ENCODE measurements around the gene ZSCAN16. TPM values are rescaled to one million over a fixed set of nuclear protein-coding genes. Genes with fewer than 3 reads are reported as not detected.
A peak's percentile ranks its signal among the peaks of the same experiment; 100 is the strongest.

The ZSCAN16 gene
- total RNA-seq, 1 donor, result 2.2 TPM

DNA sequence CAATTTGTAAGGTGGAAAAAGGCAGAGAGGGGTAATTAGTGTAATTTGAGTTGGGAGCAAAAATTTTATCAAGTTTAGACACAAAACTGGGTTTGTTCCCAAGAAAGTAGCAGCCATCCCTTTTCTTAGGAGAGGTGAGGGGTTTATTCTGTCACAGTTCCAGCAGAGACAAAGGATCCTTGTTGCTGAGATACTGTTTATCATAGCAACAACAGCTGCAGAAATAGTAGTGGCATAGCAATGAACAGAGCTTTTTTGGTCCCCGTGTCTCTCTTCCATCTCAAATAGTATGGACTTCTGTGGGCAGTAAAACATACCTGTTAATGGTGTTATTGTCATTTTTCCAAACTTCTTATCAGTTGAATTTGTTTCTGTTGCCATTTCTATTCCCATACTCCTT, 41.2 kb downstream of the ZSCAN16 start:
- TF ChIP-seq, protein P1, sequence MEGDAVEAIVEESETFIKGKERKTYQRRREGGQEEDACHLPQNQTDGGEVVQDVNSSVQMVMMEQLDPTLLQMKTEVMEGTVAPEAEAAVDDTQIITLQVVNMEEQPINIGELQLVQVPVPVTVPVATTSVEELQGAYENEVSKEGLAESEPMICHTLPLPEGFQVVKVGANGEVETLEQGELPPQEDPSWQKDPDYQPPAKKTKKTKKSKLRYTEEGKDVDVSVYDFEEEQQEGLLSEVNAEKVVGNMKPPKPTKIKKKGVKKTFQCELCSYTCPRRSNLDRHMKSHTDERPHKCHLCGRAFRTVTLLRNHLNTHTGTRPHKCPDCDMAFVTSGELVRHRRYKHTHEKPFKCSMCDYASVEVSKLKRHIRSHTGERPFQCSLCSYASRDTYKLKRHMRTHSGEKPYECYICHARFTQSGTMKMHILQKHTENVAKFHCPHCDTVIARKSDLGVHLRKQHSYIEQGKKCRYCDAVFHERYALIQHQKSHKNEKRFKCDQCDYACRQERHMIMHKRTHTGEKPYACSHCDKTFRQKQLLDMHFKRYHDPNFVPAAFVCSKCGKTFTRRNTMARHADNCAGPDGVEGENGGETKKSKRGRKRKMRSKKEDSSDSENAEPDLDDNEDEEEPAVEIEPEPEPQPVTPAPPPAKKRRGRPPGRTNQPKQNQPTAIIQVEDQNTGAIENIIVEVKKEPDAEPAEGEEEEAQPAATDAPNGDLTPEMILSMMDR (IDR thresholded peaks at IDR 0.05; ENCODE audit: insufficient read depth, low read depth, low read length), result no peak

DNA sequence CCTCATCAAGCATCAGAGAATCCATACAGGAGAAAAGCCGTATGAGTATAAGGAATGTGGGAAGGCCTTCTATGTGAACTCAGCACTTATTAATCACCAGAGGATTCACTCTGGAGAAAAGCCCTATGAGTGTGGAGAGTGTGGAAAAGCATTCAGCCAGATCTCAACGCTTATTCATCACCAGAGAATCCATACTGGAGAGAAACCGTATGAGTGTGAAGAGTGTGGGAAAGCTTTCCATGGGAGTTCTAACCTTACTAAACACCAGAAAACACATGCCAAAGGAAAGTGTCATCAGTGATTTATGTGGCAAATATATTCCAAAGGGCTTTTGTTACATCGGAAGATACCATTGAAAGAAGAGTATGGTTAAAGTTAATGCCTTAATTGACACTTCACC, 42.7 kb downstream of the ZSCAN16 start:
- TF ChIP-seq, protein P1 (IDR thresholded peaks at IDR 0.05; ENCODE audit: insufficient read depth, low read depth, low read length), result no peak
- no peak overlapping the region for H3K4me3 ChIP-seq (ENCODE audit: low read depth, low read length)
- peak; percentile 18 for DNase-seq (ENCODE audit: low read depth)

More for the DNA sequence above, 41.2 kb downstream of the ZSCAN16 start:
- no peak for DNase-seq (ENCODE audit: low read depth)
- H3K4me3 ChIP-seq (ENCODE audit: low read depth, low read length), result no peak overlapping the region

DNA sequence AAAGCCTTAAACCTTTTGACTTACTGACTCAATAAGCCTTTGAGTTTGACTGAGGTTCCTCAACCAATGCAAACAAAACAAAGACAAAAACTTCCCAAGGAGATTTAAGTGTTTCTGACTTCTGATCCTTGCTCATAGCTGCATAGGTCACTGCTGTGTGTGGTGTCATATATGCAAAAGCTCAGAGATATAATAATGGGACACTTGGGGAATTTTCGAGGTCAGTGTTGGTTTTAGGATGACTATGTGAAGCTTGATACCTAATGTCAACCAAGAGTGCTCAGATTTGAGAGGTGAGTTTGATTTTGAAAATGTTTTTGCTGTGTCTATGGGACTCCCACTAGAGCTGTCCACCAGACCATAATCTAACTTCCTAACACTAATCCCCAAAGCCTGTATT, 43.5 kb downstream of the ZSCAN16 start:
- H3K4me3 ChIP-seq (ENCODE audit: low read depth, low read length), result no peak overlapping the region
- TF ChIP-seq, protein P1 (IDR thresholded peaks at IDR 0.05; ENCODE audit: insufficient read depth, low read depth, low read length), result no peak
- DNase-seq (ENCODE audit: low read depth), result no peak

DNA sequence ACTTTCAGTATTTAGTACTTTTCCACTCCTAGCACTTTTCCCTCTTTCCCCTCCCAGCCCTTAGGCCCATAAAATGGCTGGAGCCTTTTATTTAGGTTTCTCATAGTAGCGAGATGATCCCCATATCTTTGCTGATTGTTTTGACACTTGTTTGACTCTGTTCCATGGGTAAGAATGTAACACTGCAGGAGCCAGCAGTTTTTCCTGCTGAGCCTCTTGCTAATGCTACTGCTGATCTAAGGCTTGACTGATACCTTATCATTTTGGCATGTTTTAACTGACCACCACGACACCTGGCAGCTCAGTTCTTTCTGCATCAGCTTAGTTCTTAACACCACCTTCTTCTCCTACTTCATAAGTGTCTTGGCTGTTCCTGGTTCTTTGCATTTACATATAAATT, 46.9 kb downstream of the ZSCAN16 start:
- TF ChIP-seq, protein P1 (IDR thresholded peaks at IDR 0.05; ENCODE audit: insufficient read depth, low read depth, low read length), result no peak
- DNase-seq (ENCODE audit: low read depth), result peak; percentile 3
- no peak overlapping the region for H3K4me3 ChIP-seq (ENCODE audit: low read depth, low read length)

DNA sequence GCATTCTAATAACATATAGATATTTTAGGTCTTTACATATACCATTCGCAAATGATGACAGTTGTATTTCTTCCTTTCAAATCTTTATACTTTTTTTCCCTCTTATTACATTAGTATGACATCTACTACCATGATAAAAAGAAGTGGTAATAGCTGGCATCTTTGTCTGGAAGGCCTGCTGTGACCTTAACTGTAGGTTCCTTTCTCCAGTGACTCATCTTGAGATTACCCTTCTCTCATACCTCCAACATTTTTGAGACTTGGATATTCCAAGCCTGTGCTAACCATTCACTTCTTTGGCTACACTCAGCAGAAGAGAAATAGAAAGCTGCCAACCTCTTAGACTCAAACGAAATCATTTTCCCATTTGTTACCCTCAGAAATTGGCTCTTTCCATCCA, 47.6 kb downstream of the ZSCAN16 start:
- no peak overlapping the region for H3K4me3 ChIP-seq (ENCODE audit: low read depth, low read length)
- DNase-seq (ENCODE audit: low read depth), result no peak
- TF ChIP-seq, protein P1 (IDR thresholded peaks at IDR 0.05; ENCODE audit: insufficient read depth, low read depth, low read length), result no peak

DNA sequence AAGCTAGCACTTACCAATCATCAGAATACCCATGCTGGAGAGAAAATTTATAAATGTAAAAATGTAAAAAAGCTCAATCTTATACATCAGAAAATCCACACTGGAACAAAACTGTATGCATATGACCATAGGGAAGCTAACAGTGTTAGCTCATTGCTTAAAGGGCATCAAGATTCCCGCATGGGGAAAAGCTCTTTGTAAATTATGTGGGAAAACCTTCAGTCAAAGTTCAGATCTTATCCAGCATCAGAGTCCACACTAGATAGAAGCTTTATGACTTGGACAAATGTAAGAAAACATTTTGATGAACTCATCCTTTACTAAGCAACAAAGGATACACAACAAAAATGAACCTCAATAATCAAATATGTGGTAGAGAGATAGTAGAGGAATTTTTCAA, 52.0 kb downstream of the ZSCAN16 start:
- TF ChIP-seq, protein P1 (IDR thresholded peaks at IDR 0.05; ENCODE audit: insufficient read depth, low read depth, low read length), result no peak
- H3K4me3 ChIP-seq (ENCODE audit: low read depth, low read length), result no peak overlapping the region
- DNase-seq (ENCODE audit: low read depth), result no peak

Other genes with a start within 250 kb of the ZSCAN16 start
- not detected in 2 replicates for gene OR2B2, start 212.2 kb upstream of the ZSCAN16 start, total RNA-seq
- not detected in 2 replicates for gene OR2B6, start 167.4 kb upstream of the ZSCAN16 start, total RNA-seq
- gene ZNF165, start 44.0 kb upstream of the ZSCAN16 start, total RNA-seq, result 0.32 and 0.86 TPM in 2 replicates
- 14.5 and 20.3 TPM in 2 replicates for gene ZKSCAN8, start 17.3 kb downstream of the ZSCAN16 start, total RNA-seq
- gene ZSCAN9, start 100.7 kb downstream of the ZSCAN16 start, total RNA-seq, result 11.7 and 13.9 TPM in 2 replicates
- 5.2 and 5.5 TPM in 2 replicates for gene ZKSCAN4, start 127.7 kb downstream of the ZSCAN16 start, total RNA-seq
- 0.64 and 1.7 TPM in 2 replicates for gene NKAPL, start 134.7 kb downstream of the ZSCAN16 start, total RNA-seq
- 8.7 and 21.6 TPM in 2 replicates for gene ZSCAN26, start 142.5 kb downstream of the ZSCAN16 start, total RNA-seq
- 5.6 and 6.8 TPM in 2 replicates for gene PGBD1, start 157.0 kb downstream of the ZSCAN16 start, total RNA-seq
- gene ZSCAN31, start 211.5 kb downstream of the ZSCAN16 start, total RNA-seq, result 3.5 and 3.9 TPM in 2 replicates
- 3.2 and 4.7 TPM in 2 replicates for gene ZKSCAN3, start 225.3 kb downstream of the ZSCAN16 start, total RNA-seq

All from fibroblast of villous mesenchyme (primary cell).